Omental fat pad (tissue), 4 donors: ENCODE data around the gene GNAI1. TPM values are rescaled to one million over a fixed set of nuclear protein-coding genes. Genes with fewer than 3 reads are reported as not detected.

ENCODE experiments used
- ATAC-seq: fragments of 150-250 bp; one replicate; pipeline ENCODE4 v1.9.1; 2016; ENCODE audit warnings: mild to moderate bottlenecking, moderate library complexity; ENCODE audit not compliant: low FRiP score
- DNase-seq: peaks from one replicate; pipeline ENCODE4 v3.0.0-alpha.2; 2019; ENCODE audit warnings: low spot score
- total RNA-seq, 4 donors: library from RNA; depleted of rRNA; stranded (reverse); fragments of >200 nt; gene quantifications; one replicate each; pipeline ENCODE4 v1.1.0, GENCODE V29; 2016
- TF ChIP-seq, protein P1 (sequence below), 3 donors: fragments of 450-650 bp; IDR thresholded peaks; one replicate each; pipeline ENCODE4 v1.5.1; 2016 to 2017; ENCODE audit warnings: antibody characterized with exemption in 3 of 3, mild to moderate bottlenecking in 3 of 3, moderate library complexity in 2 of 3

Gene GNAI1
- total RNA-seq, 4 donors from 2014 or later, result 62.2 to 149 (median 92.6) TPM

DNA sequence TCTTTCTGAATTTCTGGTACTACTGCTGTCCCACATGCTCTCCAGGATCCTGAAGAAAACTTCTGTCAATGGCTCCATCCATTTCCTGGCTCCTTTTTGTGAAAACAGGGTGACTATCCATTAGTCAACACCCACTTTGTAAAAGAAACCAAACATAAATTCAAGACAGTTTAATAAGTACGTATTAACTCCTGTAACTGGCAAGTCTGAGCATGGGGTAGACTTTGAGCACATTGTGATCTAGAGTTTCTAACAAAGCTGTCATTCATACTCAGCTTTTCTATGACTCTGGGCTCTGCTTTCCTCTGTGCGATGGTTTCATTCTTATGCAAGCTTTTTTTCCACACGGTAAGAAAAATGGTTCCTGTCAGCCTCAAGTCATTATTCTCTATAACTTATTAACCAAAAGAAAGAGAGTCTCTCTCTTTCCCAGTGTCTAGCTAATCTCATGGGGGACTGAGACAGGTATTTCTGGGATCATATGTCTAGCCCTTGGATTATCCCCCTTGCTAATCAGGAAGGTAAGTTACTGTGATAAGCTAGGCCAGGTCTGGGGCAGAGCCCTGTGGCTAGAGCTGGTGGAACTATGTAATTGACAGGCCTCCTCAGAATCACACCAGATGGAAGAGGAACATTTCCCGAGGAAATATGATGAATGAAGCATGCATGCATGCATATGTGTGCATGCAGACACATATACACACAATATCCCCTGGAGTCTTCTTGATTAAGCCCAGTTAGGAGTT lies 98.5 kb downstream of the GNAI1 start:
- TF ChIP-seq, protein P1, sequence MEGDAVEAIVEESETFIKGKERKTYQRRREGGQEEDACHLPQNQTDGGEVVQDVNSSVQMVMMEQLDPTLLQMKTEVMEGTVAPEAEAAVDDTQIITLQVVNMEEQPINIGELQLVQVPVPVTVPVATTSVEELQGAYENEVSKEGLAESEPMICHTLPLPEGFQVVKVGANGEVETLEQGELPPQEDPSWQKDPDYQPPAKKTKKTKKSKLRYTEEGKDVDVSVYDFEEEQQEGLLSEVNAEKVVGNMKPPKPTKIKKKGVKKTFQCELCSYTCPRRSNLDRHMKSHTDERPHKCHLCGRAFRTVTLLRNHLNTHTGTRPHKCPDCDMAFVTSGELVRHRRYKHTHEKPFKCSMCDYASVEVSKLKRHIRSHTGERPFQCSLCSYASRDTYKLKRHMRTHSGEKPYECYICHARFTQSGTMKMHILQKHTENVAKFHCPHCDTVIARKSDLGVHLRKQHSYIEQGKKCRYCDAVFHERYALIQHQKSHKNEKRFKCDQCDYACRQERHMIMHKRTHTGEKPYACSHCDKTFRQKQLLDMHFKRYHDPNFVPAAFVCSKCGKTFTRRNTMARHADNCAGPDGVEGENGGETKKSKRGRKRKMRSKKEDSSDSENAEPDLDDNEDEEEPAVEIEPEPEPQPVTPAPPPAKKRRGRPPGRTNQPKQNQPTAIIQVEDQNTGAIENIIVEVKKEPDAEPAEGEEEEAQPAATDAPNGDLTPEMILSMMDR (IDR thresholded peaks at IDR 0.05), result no peak
- no peak for DNase-seq
- no peak for ATAC-seq

DNA sequence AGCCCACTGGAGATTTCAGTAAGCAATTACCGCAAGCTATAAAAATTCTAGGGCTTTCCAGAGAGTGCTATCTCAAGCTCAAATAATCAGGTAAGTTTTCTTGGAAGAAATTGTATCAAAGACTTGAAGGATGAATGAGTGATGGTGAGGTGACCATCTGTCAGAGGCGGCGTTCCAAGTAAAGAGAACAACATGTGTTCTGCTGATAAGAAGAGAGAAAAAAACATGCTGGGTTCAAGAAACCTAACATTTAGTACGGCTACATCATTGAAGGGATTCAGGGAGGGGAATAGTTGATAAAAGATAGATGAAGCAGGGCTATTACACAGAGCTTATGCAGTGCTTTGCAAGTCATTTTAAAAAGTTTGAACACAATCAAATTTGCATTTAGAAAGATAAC lies 100.7 kb downstream of the GNAI1 start:
- TF ChIP-seq, protein P1 (IDR thresholded peaks at IDR 0.05), result no peak
- DNase-seq (no peak), ATAC-seq (no peak)

DNA sequence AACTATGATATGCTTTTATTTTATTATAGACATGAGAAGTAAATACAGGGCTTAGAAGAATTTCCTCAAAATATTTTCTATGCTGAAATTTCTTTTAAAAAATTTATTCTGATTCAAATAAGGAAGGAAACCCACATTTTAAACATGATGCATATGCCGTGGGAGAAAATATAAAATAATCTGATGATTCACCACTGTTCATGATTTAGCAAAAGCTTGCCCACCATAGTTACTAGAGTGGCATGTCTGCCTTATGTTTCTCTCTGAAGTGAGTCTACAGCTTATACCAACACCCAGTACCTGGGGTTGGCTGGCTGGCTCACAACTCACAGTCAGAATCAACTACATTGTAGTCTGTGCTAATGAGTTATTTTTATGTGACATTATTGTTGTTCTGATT lies 102.0 kb downstream of the GNAI1 start:
- ATAC-seq (no peak), DNase-seq (no peak)
- TF ChIP-seq, protein P1 (IDR thresholded peaks at IDR 0.05), result no peak

DNA sequence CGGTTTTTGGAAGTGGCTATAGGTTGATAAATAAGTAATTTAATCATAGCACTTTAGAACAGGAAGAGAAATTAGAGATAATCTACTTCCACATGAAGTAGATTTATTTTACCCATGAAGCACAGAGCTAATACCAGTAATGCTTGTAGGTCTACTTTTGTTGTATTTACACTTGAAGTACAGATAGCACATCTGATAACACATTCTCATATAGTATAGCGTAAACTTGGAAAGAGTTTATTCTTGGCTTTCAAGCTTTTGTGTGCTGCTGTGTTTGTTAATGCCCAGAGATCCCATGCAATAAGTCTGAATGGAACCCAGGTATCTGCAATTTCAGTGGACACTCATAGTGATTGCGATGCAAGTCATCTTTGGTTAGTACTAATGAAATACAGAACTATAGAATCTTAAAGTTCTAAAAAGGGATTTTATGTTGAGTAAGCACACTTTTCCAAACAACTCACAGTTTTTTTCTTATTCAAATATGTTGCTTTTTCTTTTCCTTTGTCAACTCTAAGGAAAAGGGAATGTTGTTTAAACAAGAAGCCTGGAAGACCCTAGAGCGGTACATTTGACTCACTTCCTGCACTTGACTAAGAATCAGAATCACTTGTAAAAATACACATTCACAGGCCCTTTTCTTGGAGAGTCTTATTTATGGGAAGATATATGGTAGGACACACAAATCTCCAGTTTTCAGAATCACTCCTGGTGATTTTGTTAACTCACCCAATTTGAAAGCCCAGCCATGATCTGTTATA lies 105.8 kb downstream of the GNAI1 start:
- TF ChIP-seq, protein P1 (IDR thresholded peaks at IDR 0.05), result no peak
- no peak for ATAC-seq
- DNase-seq, result no peak

DNA sequence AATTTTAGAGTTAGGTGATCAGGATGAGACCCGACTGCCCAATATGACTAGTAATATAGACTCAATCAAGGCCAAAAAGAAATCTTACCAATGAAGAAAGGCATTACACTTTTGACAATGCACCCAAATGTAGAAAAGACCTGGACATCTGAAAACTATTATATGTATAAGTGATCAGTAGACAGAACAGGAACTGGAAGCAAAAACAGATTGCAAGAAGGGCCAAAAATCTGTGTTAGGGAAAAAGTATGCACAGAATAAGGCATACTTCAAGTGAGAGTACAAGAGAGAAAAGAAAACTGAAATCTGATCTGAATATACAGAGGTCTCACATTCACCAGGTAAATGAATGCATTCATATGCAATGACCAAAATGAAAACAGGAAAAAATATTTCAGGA lies 107.0 kb downstream of the GNAI1 start:
- TF ChIP-seq, protein P1 (IDR thresholded peaks at IDR 0.05), result no peak
- ATAC-seq, result no peak
- no peak for DNase-seq

DNA sequence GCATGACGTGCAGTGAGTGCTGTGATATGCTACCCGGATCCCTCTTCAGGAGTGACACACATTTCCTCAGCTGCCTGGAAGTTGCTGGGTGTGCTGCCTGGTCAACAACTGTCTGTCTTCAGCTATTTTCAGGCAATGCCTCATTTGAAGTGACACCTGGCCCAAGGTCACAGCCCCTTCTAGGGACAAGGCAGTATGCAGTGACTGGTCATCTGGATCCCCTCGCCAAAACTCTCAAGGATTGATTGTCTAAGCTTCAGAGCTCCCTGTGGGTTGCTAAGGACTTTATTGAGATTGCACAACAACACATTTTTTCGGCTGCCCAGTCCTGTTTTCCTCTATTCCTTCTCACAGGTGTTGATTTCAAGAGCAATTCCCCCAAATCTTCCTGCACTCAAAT lies 108.8 kb downstream of the GNAI1 start:
- no peak for ATAC-seq
- no peak for DNase-seq
- TF ChIP-seq, protein P1 (IDR thresholded peaks at IDR 0.05), result no peak
